OCI-LY3 (cell line): ENCODE results near the gene ZNF579.

Experiments used
- CTCF ChIP-seq: fragments of 200-600, 300-600 bp; sonication (generic); IDR thresholded peaks from 2 replicates; pipeline ENCODE4 v1.5.1; 2014; ENCODE audit warnings: antibody characterized with exemption, low read length, low read depth
- EZH2phosphoT487 ChIP-seq: fragments of 200-600 bp; shearing (Covaris generic); IDR thresholded peaks from 2 replicates; pipeline ENCODE4 v1.6.1; 2018; ENCODE audit warnings: antibody characterized with exemption, mixed run types, low read depth

GRCh38 chr19:55580628-55581144, at the start of gene ZNF579:
- no peak for TF ChIP-seq CTCF
- no peak for TF ChIP-seq EZH2phosphoT487
